GM19238 (cell line): ENCODE results near the gene METRN.
"Not testable (repeated sequence)": the region's sequence is repeated elsewhere in the genome, so short reads cannot be mapped to it uniquely, and the experiment has no call there.

ENCODE experiments used
- DNase-seq: peaks from one replicate; pipeline ENCODE4 v3.0.0; 2011; ENCODE audit warnings: low spot score; ENCODE audit not compliant: insufficient read length

The METRN gene

GRCh38 chr16:691242-691641 lies 23.7 kb upstream of the METRN start:
- DNase-seq = not testable (repeated sequence)

DNA sequence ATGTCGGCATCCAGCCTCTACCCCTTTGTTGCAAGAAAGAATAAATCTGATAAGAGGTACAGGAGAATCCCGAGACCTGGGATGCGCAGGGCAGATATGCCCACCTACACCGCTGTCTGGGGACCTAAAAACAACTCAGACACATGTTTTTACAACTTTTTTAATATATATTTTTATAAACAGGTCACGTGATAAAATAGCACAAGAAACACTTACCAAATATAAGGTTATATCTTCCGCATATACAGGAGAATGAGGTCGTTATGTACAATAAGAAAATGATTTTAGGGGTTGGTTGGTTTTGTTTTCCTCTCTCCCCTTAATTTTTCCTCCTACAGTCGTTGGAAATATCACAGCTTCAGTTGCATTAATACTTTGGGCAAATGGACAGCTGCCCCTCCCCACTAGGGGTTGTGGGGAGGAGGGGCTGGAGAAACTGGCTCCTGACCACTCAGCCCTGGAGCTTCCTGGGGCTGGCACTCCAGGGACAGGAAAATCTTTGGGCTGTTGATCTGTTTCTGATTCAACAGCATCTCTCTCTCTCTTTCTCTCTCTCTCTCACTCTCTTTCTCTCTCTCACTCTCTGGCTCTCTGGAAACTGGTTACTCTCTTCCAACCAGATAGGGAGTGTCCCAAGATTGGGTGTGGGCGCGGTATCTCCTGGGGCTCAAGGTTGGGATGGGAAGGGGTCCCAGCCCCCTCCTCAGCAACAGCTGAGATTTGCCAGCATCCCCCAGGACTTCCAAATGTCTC lies 22.4 kb upstream of the METRN start:
- no peak for DNase-seq

DNA sequence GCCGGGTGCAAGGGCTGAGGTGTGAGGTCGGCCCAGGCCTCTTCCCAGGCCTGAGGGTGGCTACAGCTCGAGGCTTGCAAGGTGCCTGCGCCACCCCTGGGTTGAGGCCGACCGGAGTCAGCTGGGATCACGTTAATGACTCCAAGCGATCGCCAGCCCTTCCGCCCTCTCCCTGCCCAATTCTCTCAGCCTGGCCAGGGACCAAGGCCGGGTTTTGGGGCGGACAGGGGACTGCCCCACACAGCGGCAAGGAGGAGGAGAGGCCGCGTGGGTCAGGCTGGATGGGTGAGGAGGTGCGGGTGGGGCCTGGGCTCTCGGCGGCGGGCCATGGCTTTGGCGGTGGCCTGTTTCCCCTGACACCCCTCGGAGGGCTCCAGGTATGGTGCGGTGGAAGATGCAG lies 21.6 kb upstream of the METRN start:
- no peak for DNase-seq

GRCh38 chr16:693766-694165 lies 21.2 kb upstream of the METRN start:
- DNase-seq = no peak

GRCh38 chr16:694187-694862 lies 20.6 kb upstream of the METRN start:
- DNase-seq = no peak

DNA sequence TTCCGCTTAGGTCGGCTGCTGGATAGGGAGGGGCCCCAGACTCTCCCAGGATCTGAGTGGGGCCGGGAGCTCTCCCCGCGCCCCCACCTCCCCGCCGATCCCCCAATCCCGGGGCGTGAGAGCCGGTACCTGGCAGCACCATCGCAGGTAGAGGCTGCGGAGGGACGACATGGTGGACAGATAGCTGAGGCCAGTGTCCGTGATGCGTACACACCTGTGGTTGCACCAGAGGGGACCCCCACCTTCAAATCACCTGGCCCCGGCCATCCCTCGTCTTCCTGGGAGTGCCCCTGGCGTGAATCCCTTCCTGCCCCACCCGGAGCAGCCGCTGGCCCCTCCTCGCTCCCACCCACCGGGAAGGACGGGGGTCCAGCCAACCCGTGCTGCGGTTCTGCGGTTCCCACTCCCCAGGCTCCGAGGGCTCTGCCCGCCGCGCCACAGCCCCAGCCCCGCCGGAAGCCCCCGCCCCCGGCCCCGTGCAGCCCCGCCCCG lies 20.0 kb upstream of the METRN start:
- DNase-seq = no peak

DNA sequence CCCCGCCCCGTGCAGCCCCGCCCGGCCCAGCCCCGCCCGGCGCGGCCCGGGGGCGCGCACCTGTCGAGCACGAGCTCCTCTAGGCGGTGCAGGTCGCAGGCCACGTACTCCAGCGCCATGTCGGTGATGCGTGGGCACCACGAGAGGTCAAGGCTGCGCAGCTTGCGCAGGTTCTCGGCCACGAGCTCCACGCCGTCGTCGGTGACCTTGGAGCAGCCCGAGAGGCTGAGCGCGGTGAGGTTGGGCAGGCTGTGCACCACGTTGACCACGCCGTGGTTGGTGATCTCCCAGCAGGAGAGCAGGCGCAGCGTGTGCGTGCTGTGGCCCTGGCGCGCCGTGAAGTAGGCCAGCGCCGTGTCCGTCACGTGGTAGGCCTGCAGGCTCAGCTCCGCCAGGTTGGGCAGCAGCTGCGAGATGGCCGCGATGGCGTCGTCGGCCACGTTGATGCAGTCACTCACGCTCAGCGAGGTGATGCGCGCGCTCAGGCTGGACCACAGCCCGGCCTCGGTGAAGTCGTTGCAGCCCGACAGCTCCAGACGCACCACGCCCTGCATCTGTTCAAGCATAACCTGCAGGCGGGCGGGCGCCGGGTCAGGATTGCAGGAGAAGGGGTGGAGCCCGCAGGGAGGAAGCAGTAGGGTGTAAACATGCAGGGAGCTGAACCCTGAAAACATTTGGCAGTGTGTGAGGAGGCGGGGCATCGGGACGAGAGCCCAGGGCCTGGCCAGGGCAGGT lies 19.4 kb upstream of the METRN start:
- DNase-seq = no peak

- DNase-seq = no peak
Measured at GRCh38 chr16:698911-699671, 15.8 kb upstream of the METRN start.

GRCh38 chr16:700684-701584 lies 14.0 kb upstream of the METRN start:
- no peak for DNase-seq

- DNase-seq = no peak
Measured at GRCh38 chr16:702341-702740, 12.6 kb upstream of the METRN start.

- no peak for DNase-seq
Measured at GRCh38 chr16:703406-703805, 11.5 kb upstream of the METRN start.

GRCh38 chr16:704047-704446 lies 10.9 kb upstream of the METRN start:
- no peak for DNase-seq

DNA sequence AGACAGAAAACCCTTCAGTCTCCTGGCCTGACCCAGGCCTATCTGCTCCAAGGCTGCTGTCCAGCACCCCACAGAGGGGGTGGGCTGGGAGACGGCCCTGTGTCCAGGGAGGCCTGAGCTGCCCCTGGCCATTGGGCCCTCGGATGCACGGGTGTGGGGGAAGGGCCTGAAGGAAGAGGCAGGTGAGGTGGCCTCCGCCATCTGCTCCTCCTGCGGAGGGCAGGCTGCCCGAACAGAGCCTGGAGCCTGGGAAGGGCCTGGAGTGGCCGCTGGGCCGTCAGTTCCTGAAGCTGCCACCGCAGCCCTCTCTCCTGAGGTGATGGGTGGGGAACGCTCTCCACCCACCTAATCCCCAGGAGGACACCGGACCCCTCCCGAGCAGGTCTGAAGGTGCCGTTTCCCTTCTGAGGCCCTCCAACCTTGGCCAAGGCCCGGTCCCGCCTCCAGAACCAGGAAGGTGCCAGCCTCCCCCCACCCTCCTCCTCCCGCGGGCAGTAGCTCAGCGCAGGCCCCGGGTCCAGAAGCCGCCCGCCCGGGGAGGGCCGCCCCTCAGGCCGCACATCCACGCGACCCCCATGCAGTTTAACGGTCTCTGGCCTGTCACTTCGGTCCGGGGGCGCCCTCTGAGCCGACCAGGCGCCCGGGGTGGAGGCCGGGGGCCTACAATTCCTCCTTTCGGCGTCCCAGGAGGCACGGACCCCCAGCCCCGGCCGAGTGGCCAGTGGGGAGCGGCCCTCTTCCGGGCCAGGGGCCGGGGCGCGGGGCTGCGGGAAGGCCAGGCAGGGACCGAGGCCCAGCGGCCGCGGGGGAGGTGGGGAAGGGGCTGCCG lies 10.2 kb upstream of the METRN start:
- DNase-seq = no peak

- DNase-seq = no peak
Measured at GRCh38 chr16:705431-706188, 9.3 kb upstream of the METRN start, which contains the start of gene FBXL16. TSS of gene FBXL16 (minus strand) at chr16:705801. CDS start at chr16:697405, 8,396 bp downstream.

- no peak for DNase-seq
Measured at GRCh38 chr16:706189-707061, 8.5 kb upstream of the METRN start.

DNA sequence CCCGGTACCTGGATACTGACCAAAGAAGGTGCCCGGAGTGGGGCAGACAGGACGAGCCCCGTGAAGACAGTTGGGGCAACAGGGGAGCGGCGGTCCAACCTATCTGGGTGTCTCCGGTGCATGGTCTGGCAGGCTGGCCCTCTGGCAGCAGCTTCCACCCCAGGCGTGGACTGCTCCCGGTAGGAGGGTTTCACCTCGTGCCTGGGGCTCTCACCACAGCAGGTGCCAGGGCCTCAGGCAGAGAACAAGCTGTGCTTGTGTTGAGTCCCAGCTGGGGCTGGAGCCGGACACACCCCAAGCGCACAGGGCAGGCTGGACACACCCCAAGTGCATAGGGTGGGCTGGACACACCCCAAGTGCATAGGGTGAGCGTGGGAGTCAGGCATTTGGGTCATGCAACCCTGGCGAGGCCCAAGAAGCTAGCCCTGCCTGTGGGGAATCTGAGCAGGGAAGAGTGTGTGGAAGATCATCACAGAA lies 7.8 kb upstream of the METRN start:
- no peak for DNase-seq

DNA sequence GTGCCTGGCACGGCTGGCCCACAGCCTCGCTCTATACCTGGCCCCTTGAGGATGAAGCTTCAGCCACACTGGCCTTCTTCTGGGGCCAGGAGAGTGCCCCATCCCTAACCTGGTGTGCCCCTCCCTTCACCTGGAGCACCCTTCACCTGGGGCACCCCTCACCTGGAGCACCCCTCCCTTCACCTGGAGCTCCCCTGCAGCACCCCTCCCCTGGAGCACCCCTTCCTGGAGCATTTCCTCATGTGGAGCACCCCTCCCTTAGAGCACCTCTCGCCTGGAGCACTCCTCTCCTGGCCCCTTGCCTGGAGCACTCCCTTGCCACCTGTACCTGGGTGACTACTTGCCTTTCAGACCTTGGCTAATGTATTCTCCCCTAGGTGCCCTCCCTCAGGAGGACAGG lies 6.9 kb upstream of the METRN start:
- DNase-seq = no peak

GRCh38 chr16:708959-709358 lies 6.0 kb upstream of the METRN start:
- DNase-seq = no peak
